ENCODE measurements around the gene HOXD9. TPM values are rescaled to one million over a fixed set of nuclear protein-coding genes. Genes with fewer than 3 reads are reported as not detected.

Gene HOXD9
- total RNA-seq, 2 experiments from 2014 or later, result not detected

DNA sequence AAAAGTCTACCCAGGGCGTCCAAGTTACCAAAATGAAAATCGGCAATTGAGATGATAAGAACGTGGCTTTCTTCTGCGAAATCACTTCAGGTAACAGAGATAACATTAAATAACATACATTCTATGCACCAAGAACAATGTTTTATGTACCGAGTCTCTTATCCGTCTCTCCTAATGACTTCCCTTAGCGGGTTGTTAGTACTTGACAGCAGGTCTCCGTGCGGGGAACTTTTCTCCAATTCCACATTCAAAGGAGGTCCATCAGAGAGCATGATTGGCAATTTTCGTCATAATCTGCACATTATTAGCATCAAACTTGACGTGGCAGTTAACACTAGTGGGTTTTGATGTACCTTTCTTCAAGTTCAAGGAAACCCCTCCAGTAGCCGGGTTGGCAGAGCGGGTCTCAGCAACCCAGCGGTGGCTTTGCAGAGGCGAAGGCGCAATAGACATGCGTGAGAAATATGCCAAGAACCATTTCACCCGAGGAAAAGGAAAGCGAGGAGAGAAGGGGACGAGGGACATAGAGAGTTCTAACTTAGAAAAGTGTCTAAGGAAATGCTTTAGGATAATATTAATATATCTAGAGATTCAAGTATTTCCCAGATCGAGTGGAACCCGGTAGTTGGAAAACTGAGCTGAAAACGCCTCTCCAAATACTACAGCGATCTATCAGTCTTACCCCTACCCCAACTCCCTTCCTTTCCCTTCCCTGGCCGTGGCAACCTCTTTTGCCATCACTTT lies 43.8 kb upstream of the HOXD9 start:
- H3K27ac Mint-ChIP-seq, result peak overlapping the region; percentile 83
- intact Hi-C loops (cut with DNase I, micrococcal nuclease), result loop anchor here in 1 of 2 experiments (5.0 kb wide), 1 partner anchor 34 kb away; no protein-coding TSS in a partner anchor
- peaks cover 50 to 73% of the 10 kb centered on the region in 2 experiments for H3K9me3 ChIP-seq (ENCODE audit: control insufficient read depth in 1 of 2, insufficient read depth in 1 of 2, low read length in 2 of 2)
- no peak overlapping the region for H3K4me3 ChIP-seq (ENCODE audit: low read length)
- peaks cover 30% of the 10 kb centered on the region for H3K4me1 ChIP-seq (ENCODE audit: insufficient read depth, low read length)
- H3K4me1 Mint-ChIP-seq (ENCODE audit: low read depth), result peaks cover 24% of the 10 kb centered on the region
- H3K27me3 Mint-ChIP-seq, result peaks cover 86% of the 10 kb centered on the region
- H3K4me3 Mint-ChIP-seq, result peak overlapping the region; percentile 73
- no peak for ATAC-seq (ENCODE audit: poor library complexity)
- DNase-seq, result no peak
- H3K36me3 Mint-ChIP-seq (ENCODE audit: low read depth), result peaks cover 39% of the 10 kb centered on the region
- no peaks in the 10 kb centered on the region for H3K36me3 ChIP-seq (ENCODE audit: insufficient read depth, low read length)
- peaks cover 19% of the 10 kb centered on the region for H3K9me3 Mint-ChIP-seq
- ChIA-PET POLR2A (no interaction called here), CTCF (no interaction called here)
- TF ChIP-seq, protein P1, sequence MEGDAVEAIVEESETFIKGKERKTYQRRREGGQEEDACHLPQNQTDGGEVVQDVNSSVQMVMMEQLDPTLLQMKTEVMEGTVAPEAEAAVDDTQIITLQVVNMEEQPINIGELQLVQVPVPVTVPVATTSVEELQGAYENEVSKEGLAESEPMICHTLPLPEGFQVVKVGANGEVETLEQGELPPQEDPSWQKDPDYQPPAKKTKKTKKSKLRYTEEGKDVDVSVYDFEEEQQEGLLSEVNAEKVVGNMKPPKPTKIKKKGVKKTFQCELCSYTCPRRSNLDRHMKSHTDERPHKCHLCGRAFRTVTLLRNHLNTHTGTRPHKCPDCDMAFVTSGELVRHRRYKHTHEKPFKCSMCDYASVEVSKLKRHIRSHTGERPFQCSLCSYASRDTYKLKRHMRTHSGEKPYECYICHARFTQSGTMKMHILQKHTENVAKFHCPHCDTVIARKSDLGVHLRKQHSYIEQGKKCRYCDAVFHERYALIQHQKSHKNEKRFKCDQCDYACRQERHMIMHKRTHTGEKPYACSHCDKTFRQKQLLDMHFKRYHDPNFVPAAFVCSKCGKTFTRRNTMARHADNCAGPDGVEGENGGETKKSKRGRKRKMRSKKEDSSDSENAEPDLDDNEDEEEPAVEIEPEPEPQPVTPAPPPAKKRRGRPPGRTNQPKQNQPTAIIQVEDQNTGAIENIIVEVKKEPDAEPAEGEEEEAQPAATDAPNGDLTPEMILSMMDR (IDR thresholded peaks at IDR 0.05), result no peak
- no peak overlapping the region for H3K27ac ChIP-seq (ENCODE audit: low read depth in 1 of 2, low read length in 2 of 2)
- H3K27me3 ChIP-seq (ENCODE audit: control insufficient read depth in 1 of 2, insufficient read depth in 2 of 2, low read length in 2 of 2), result peaks cover 85 to 92% of the 10 kb centered on the region in 2 experiments

DNA sequence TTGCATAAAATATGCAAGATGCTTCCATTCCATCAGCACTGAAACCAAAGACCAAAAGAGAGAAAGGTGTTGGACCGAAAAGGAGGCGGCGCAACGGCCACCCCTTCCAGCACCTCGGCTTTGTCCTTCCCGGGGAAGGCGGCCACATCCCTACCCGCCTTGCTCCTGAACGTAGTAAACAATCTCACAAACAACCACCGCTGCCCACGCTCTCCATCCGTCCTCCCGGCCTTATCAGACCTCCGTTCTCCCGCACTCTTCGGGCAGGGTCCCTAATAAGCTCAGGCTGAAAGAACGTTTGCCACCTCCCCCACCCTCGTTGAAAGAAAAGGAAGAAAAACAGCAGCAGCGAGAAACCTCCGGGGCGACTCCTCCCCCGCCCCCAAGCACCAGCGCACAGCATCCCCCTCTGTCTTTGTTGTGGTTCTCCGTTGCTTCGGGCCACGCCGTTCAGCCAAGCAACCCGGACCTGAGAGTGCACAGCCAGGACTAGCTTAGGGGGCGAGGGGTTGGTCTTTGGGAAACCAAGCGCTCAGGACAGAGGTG lies 43.2 kb upstream of the HOXD9 start:
- H3K4me3 ChIP-seq (ENCODE audit: low read length), result no peak overlapping the region
- peaks cover 86% of the 10 kb centered on the region for H3K27me3 Mint-ChIP-seq
- peaks cover 57 to 80% of the 10 kb centered on the region in 2 experiments for H3K9me3 ChIP-seq (ENCODE audit: control insufficient read depth in 1 of 2, insufficient read depth in 1 of 2, low read length in 2 of 2)
- no peaks in the 10 kb centered on the region for H3K36me3 ChIP-seq (ENCODE audit: insufficient read depth, low read length)
- H3K27me3 ChIP-seq (ENCODE audit: control insufficient read depth in 1 of 2, insufficient read depth in 2 of 2, low read length in 2 of 2), result peaks cover 85 to 92% of the 10 kb centered on the region in 2 experiments
- intact Hi-C loops (cut with DNase I, micrococcal nuclease), result loop anchor here in 1 of 2 experiments (5.0 kb wide), 1 partner anchor 33 kb away; no protein-coding TSS in a partner anchor
- peaks cover 43% of the 10 kb centered on the region for H3K36me3 Mint-ChIP-seq (ENCODE audit: low read depth)
- ChIA-PET CTCF (no interaction called here), POLR2A (no interaction called here)
- H3K9me3 Mint-ChIP-seq, result peaks cover 19% of the 10 kb centered on the region
- TF ChIP-seq, protein P1 (IDR thresholded peaks at IDR 0.05), result no peak
- DNase-seq, result no peak
- H3K4me3 Mint-ChIP-seq, result peak overlapping the region; percentile 73
- peak overlapping the region; percentile 83 for H3K27ac Mint-ChIP-seq
- no peak for ATAC-seq (ENCODE audit: poor library complexity)
- H3K4me1 Mint-ChIP-seq (ENCODE audit: low read depth), result peaks cover 29% of the 10 kb centered on the region
- H3K4me1 ChIP-seq (ENCODE audit: insufficient read depth, low read length), result peaks cover 30% of the 10 kb centered on the region
- no peak overlapping the region for H3K27ac ChIP-seq (ENCODE audit: low read depth in 1 of 2, low read length in 2 of 2)

DNA sequence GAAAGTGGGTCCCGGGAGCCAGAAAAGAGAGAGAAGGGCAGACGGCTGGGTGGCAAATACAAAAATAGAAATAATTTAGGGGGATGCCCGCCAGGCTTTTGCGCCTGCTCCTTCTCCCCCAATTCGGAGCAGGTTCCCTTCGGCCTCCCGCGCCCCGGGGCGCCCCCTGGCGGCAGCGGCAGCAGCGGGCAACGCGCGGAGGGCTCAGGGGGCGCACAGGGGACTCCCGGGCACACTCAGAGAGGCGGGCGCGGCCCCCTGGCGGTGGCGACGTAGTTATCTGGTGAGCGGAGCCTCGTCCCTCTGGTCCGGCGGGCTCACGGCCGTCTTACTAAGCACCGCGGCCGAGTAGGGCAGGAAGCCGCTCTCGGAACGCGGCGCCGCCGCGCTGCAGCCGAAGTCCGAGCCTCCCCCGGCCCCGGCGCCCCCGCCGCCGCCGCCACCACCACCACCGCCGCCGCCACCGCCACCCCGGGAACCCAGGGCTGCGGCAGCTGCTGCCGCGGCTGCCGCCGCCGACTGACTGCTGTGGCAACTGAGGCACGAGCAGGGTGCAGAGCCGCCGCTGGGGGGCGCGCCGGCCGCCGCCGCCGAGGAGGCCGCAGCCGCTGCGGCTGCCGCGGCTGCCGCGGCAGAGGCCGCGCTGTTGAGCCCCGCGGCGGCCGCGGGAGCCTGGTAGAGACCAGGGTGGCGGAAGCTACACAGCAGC lies 42.5 kb upstream of the HOXD9 start:
- no peak overlapping the region for H3K27ac ChIP-seq (ENCODE audit: low read depth in 1 of 2, low read length in 2 of 2)
- intact Hi-C loops (cut with DNase I, micrococcal nuclease), result loop anchor here (5.0 to 10.0 kb wide), 4 partner anchors 32 to 1745 kb away; partner anchors contain the start of genes HOXD10 (in 1 of the 2) and SP9 (in 1 of the 2)
- POLR2A ChIA-PET, result no interaction called here
- Mint-ChIP-seq H3K4me3 (peak overlapping the region; percentile 73), H3K4me1 (ENCODE audit: low read depth) (peaks cover 29% of the 10 kb centered on the region), H3K36me3 (ENCODE audit: low read depth) (peaks cover 49% of the 10 kb centered on the region), H3K9me3 (peaks cover 19% of the 10 kb centered on the region), H3K27ac (peak overlapping the region; percentile 83), H3K27me3 (peaks cover 86% of the 10 kb centered on the region)
- peaks cover 63 to 83% of the 10 kb centered on the region in 2 experiments for H3K9me3 ChIP-seq (ENCODE audit: control insufficient read depth in 1 of 2, insufficient read depth in 1 of 2, low read length in 2 of 2)
- ATAC-seq (ENCODE audit: poor library complexity), result no peak
- H3K4me1 ChIP-seq (ENCODE audit: insufficient read depth, low read length), result peaks cover 30% of the 10 kb centered on the region
- H3K4me3 ChIP-seq (ENCODE audit: low read length), result no peak overlapping the region
- H3K36me3 ChIP-seq (ENCODE audit: insufficient read depth, low read length), result no peaks in the 10 kb centered on the region
- DNase-seq, result peak in 2 of 14 experiments; percentile 16 to 41
- TF ChIP-seq, protein P1 (IDR thresholded peaks at IDR 0.05), result no peak
- H3K27me3 ChIP-seq (ENCODE audit: control insufficient read depth in 1 of 2, insufficient read depth in 2 of 2, low read length in 2 of 2), result peaks cover 85 to 92% of the 10 kb centered on the region in 2 experiments
- CTCF ChIA-PET, result no interaction called here

Data from CD4-positive, alpha-beta T cell (primary cell).